MM.1S (cell line): ENCODE measurements around the gene TMEM123.

Experiments
- DNase-seq: peaks from one replicate; pipeline ENCODE4 v3.0.0-alpha.2; 2015
- H2AFZ ChIP-seq: fragments of 300-600 bp; sonication (generic); 2 replicates; pipeline ENCODE4 v1.6.0; 2016; ENCODE audit warnings: antibody characterized with exemption, low read length
- H3F3A ChIP-seq: fragments of 300-600 bp; sonication (generic); 2 replicates; pipeline ENCODE4 v1.6.1; 2016; ENCODE audit warnings: mild to moderate bottlenecking, antibody characterized with exemption, low read length, moderate library complexity, mixed read lengths; ENCODE audit not compliant: insufficient read depth
- H3K27ac ChIP-seq: fragments of 300-600 bp; sonication (generic); 2 replicates; pipeline ENCODE4 v1.5.1; 2016; ENCODE audit warnings: mild to moderate bottlenecking, low read length
- H3K27me3 ChIP-seq: fragments of 300-600 bp; sonication (generic); replicated peaks from 2 replicates; pipeline ENCODE4 v1.6.0; 2016; ENCODE audit warnings: low read length; ENCODE audit not compliant: insufficient read depth
- H3K36me3 ChIP-seq: fragments of 300-600 bp; sonication (generic); replicated peaks from 2 replicates; pipeline ENCODE4 v1.6.1; 2016; ENCODE audit warnings: mild to moderate bottlenecking, low read length, mixed read lengths; ENCODE audit not compliant: insufficient read depth
- H3K4me1 ChIP-seq: fragments of 300-600 bp; sonication (generic); 2 replicates; pipeline ENCODE4 v1.6.1; 2016; ENCODE audit warnings: low read length, mixed read lengths
- H3K4me2 ChIP-seq: fragments of 300-600 bp; sonication (generic); 2 replicates; pipeline ENCODE4 v1.6.0; 2016; ENCODE audit warnings: low read depth, low read length
- H3K4me3 ChIP-seq: fragments of 300-600 bp; sonication (generic); 2 replicates; pipeline ENCODE4 v1.5.1; 2016; ENCODE audit warnings: low read length, mixed read lengths
- H3K79me2 ChIP-seq: fragments of 300-600 bp; sonication (generic); 2 replicates; pipeline ENCODE4 v1.6.1; 2016; ENCODE audit warnings: mixed run types, low read length, mixed read lengths
- H3K9ac ChIP-seq: fragments of 300-600 bp; sonication (generic); 2 replicates; pipeline ENCODE4 v1.6.1; 2016; ENCODE audit warnings: low read length, mixed read lengths
- H3K9me2 ChIP-seq: fragments of 300-600 bp; sonication (generic); replicated peaks from 2 replicates; pipeline ENCODE4 v1.6.1; 2016; ENCODE audit warnings: mild to moderate bottlenecking, low read length, mixed read lengths; ENCODE audit not compliant: insufficient read depth
- H3K9me3 ChIP-seq: fragments of 300-600 bp; sonication (generic); replicated peaks from 2 replicates; pipeline ENCODE4 v1.6.1; 2016; ENCODE audit warnings: mild to moderate bottlenecking, low read length, mixed read lengths; ENCODE audit not compliant: insufficient read depth
- H4K20me1 ChIP-seq: fragments of 300-600 bp; sonication (generic); 2 replicates; pipeline ENCODE4 v1.6.1; 2016; ENCODE audit warnings: mild to moderate bottlenecking, low read length, moderate library complexity, mixed read lengths; ENCODE audit not compliant: insufficient read depth
- EZH2 ChIP-seq: fragments of 300-600 bp; sonication (generic); optimal IDR thresholded peaks from 2 replicates; pipeline ENCODE3; 2017; ENCODE audit warnings: low read depth, mild to moderate bottlenecking, antibody characterized with exemption, low read length, mixed read lengths
- EZH2phosphoT487 ChIP-seq: fragments of 300-600 bp; sonication (generic); IDR thresholded peaks from 2 replicates; pipeline ENCODE4 v1.6.1; 2018; ENCODE audit warnings: antibody characterized with exemption, low read length
- TF ChIP-seq, protein P1 (sequence below): fragments of 300-600 bp; sonication (generic); IDR thresholded peaks from 2 replicates; pipeline ENCODE4 v1.5.1; 2016; ENCODE audit warnings: antibody characterized with exemption, low read length, mixed read lengths

TMEM123 gene

DNA sequence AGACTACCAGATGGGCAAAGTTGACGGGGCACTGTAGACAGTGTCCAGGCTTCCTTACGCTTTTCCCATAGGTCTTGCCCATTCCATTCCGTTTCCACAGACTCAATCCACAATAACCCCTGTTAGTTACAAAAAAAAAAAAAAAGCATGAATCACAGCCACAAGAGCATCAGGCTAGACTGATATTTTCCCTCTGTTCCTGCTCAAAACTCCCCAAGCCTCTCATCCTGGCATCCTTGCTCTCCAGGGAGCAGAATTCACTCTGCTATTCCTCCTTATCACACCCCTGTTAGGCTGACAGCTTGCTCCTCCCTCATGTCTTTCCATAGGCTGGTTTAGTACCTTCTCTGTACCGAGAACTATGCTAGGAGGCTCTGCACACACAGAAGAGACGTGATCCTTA is 42.2 kb downstream of the TMEM123 start:
- no peaks in the 10 kb centered on the region for H3K4me1 ChIP-seq
- TF ChIP-seq EZH2 (no peak), EZH2phosphoT487 (no peak)
- TF ChIP-seq, protein P1, sequence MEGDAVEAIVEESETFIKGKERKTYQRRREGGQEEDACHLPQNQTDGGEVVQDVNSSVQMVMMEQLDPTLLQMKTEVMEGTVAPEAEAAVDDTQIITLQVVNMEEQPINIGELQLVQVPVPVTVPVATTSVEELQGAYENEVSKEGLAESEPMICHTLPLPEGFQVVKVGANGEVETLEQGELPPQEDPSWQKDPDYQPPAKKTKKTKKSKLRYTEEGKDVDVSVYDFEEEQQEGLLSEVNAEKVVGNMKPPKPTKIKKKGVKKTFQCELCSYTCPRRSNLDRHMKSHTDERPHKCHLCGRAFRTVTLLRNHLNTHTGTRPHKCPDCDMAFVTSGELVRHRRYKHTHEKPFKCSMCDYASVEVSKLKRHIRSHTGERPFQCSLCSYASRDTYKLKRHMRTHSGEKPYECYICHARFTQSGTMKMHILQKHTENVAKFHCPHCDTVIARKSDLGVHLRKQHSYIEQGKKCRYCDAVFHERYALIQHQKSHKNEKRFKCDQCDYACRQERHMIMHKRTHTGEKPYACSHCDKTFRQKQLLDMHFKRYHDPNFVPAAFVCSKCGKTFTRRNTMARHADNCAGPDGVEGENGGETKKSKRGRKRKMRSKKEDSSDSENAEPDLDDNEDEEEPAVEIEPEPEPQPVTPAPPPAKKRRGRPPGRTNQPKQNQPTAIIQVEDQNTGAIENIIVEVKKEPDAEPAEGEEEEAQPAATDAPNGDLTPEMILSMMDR: no peak
- H3K27ac ChIP-seq: no peak overlapping the region
- peaks cover 89% of the 10 kb centered on the region for H3K79me2 ChIP-seq
- H3F3A ChIP-seq: no peaks in the 10 kb centered on the region
- no peak overlapping the region for H3K4me2 ChIP-seq
- peaks cover 27% of the 10 kb centered on the region for H4K20me1 ChIP-seq
- H3K27me3 ChIP-seq: no peaks in the 10 kb centered on the region
- H3K9ac ChIP-seq: no peak overlapping the region
- no peak overlapping the region for H2AFZ ChIP-seq
- H3K36me3 ChIP-seq: no peaks in the 10 kb centered on the region
- no peak for DNase-seq
- H3K9me2 ChIP-seq: no peaks in the 10 kb centered on the region
- no peaks in the 10 kb centered on the region for H3K9me3 ChIP-seq
- H3K4me3 ChIP-seq: no peak overlapping the region

DNA sequence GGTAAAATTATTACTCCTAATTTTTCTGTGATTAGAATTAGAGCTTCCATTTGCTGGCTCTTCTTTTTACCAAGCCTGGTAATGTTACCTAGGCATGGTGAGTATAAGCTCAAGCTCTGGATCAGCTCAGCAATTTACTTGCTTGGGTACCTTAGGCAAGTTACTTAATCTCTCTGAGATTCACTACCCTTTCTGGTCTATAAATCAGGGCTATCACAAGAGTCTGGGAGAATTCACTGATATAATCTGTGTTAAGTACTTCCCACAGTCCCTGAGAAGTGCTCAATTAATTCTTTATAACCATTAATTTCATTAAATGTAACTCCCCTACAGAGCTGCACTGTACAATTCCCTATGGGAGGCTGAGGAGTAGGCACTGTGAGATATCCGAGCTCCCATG is 44.2 kb downstream of the TMEM123 start:
- no peak overlapping the region for H3K4me3 ChIP-seq
- H3K9ac ChIP-seq: no peak overlapping the region
- DNase-seq: no peak
- H3F3A ChIP-seq: no peaks in the 10 kb centered on the region
- H3K9me3 ChIP-seq: no peaks in the 10 kb centered on the region
- H3K27me3 ChIP-seq: no peaks in the 10 kb centered on the region
- no peaks in the 10 kb centered on the region for H3K36me3 ChIP-seq
- 0 out of 2 replicates have a peak, but pooled peaks cover 7% of the 10 kb centered on the region for H4K20me1 ChIP-seq
- H3K79me2 ChIP-seq: peaks cover 88% of the 10 kb centered on the region
- H3K27ac ChIP-seq: no peak overlapping the region
- H3K4me2 ChIP-seq: no peak overlapping the region
- TF ChIP-seq EZH2: no peak
- no peak for TF ChIP-seq EZH2phosphoT487
- TF ChIP-seq, protein P1: no peak
- H3K4me1 ChIP-seq: no peaks in the 10 kb centered on the region
- no peak overlapping the region for H2AFZ ChIP-seq
- no peaks in the 10 kb centered on the region for H3K9me2 ChIP-seq

DNA sequence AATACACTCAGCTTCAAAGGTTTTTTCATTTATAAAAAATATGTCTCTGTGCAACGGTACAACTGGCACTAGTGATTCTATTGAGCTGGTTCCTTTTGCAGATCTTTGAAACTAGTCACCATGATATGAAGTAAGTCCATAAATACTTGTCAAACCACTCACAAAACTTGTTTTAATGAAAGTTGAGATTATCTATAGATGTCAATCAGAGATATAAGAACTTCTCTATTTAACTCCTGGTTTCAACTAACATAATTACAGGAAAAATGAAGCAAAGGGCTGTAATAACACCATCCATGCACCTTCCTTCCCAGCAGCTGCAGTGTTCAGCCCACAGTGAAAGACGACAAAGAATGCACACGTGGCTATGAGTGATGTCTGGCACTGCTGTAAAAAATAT is 44.7 kb downstream of the TMEM123 start:
- H2AFZ ChIP-seq: no peak overlapping the region
- H3K27ac ChIP-seq: no peak overlapping the region
- H3F3A ChIP-seq: no peaks in the 10 kb centered on the region
- H3K9me3 ChIP-seq: no peaks in the 10 kb centered on the region
- peaks cover 86% of the 10 kb centered on the region for H3K79me2 ChIP-seq
- no peak overlapping the region for H3K4me2 ChIP-seq
- DNase-seq: no peak
- no peak overlapping the region for H3K9ac ChIP-seq
- H4K20me1 ChIP-seq: 0 out of 2 replicates have a peak, but pooled peaks cover 3% of the 10 kb centered on the region
- no peaks in the 10 kb centered on the region for H3K36me3 ChIP-seq
- H3K4me1 ChIP-seq: no peaks in the 10 kb centered on the region
- no peaks in the 10 kb centered on the region for H3K9me2 ChIP-seq
- no peak overlapping the region for H3K4me3 ChIP-seq
- no peaks in the 10 kb centered on the region for H3K27me3 ChIP-seq
- TF ChIP-seq EZH2 (no peak), EZH2phosphoT487 (no peak)
- TF ChIP-seq, protein P1: no peak
